Raji (cell line): Measurements from ENCODE around the gene PLD1.

ENCODE experiments used
- POLR2A ChIP-seq: IDR thresholded peaks from 2 replicates; pipeline ENCODE4 v1.6.1; 2011; ENCODE audit warnings: low read depth, low read length, control low read depth; ENCODE audit not compliant: insufficient read depth

PLD1 gene

DNA sequence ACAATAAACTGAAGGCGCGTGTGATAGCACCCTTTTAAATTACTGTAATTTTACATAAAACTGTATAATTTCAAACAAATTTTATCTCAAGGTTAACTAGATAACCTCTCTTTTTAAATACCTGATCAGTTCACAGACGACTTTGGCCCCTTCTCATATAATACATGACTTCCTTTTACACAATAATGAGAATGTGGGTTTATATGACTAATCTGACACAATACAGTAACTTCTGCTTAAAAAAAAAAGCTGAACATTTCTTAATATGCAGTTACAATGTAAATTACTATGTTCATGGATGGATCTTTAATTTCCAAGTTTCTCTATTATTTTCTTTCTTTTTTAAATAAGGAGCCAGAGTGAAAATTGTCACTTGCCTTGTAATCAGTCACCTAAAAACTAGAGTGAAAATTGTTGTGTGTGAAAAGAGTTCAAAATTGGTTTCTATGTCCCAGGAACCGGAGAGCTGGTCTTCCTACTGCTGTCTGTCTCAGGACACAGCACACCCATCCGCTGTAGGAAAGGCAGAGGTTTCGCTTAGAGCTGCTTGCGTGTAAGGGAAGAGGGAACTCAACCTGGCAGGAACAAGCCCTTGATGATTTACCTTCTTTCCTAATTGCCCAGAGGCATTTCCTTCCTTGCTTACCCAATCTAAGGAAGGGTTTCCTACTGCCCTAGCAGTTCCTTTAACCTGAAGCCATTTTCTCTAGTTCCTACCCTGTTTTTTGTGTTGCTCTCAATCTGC, 33.3 kb downstream of the PLD1 start:
- TF ChIP-seq POLR2A = no peak

DNA sequence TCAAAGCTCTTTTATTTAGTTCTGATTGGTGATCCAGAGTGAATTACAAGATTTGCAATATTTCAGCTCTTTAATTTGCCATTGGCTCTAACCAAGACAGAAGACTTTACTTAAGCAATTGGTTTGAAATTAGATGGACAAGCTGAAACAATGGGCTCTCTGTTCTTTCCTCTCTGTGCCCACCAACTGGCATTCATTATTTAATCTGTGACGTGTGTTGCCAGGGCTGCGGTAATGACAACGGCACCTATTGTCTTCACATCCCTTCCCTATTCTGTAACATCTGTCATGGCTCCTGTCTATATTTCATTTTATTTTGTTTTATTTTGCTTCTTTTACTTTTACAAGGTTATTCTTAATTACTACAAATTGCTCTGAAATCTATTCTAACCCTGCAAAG, 33.9 kb downstream of the PLD1 start:
- TF ChIP-seq POLR2A = no peak

DNA sequence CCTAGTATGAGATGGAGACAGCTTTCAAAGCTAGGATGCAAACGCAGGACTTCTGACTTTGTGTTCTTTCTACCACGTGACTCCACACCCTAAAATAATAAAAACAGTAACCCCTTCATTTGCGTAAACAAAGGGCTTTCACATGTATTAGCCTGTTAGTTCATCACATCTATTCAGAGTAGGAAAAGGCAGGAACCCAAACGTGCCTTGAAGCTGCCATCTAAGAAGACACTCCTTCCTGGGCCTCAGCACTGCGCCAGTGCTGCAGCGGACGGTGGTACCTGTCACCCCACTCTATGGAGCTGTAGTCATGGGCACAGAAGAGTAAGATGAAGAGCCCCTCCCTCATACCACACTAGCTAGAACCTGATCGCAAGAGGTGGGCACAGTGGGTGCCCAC, 34.3 kb downstream of the PLD1 start:
- TF ChIP-seq POLR2A = no peak

DNA sequence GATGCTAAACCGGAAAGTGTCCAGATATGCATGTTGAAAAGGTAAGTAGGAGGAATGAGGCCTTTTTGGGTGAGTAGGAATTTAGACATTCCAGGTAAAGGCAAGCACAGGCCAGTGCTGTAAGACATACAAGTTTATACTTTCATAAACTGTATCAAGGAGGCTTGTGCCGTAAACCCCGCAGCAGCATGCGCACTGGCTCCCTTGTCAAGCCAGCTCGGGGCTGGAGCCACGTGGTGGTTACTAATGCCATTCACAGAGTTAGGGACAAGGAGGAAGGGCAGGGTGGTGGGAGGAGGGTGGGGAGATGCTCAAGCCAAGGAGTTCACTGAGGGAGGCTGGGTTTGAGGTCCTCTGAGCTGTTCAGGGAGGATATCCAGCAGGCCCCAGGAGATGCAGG, 35.8 kb downstream of the PLD1 start:
- no peak for TF ChIP-seq POLR2A

DNA sequence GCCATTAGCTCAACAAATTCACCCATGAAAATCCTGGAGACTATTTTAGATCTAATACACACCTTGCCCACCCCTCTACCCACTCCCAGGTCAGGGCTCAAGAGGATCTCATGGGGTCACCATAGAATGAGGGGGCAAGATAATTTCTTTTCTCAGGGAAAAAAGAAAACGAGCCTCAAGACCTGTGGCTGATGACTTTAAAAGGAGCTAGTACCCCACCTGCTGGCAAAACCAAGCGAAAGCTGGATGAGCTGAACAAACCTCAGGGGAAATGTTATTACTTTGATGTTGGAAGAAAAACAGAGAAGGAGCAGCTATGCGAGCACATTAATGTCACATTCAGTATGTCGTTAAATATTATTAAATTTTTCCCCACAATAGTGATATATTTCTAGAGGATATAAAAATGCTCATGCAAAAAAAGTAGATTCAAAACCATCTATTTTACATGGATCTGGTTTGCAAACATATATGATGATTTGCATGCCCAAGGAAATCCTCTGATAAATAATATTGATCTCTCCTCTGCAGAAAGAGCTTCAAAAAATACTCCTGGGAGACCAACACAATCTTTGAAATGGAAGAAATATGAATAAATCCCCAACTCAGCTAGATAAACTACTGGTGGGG, 37.7 kb downstream of the PLD1 start:
- no peak for TF ChIP-seq POLR2A

DNA sequence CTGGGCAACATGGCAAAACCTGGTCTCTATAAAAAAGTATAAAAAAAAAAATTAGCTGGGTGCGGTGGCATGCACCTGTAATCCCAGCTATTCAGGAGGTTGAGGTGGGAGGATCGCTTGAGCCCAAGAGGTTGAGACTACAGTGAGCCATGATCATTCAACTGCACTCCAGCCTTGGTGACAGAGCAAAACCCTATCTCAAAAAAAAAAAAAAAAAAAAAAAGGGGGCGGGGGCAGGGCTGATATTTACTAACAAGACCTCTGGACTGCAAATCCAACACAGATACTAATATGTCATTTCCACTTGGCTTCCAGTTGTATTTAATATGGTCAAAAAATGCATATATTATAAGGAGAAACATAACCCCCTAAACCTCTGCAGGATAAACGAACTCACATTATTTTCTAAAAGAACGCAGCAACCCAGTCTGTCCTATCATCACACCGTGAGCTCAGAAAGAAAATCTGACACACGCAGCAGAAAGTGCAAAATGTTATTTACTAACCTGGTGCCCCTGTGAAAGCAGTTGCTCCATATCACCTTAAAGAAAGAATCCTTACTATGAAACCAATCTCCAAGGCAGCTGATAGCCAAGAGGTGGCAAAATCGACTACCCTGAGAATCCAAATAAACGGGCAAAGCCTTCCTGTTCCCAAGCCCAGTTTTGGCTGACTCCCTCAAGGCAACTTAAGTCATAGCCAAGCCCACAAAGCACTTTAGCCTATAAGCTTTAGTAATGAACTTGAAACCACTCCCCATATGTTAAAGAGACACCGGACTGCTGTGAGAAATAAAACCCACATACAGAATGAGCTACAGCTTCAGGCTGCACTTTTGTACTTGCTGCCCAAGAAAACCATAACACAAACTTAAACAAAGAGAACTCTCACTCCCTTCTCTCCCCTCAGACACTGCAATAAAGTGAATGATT, 39.3 kb downstream of the PLD1 start:
- TF ChIP-seq POLR2A = no peak

DNA sequence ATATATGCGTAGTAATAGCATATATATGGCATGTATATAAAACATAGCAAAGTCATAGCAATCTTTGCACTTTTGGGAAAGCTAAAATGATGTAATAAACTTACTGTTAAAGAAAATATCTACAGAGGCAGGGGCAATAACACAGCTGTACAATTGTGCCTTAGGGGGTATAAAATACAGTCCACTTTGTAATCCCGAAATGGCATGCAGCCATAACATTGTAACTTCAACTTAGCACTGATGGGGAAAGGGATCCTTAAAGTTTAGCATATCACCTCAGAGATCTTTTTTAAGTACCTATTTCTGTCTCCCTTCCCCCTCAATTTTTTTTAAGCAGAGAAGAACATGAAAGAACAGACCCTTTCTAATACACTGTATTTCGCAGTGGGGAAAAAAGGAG, 40.8 kb downstream of the PLD1 start:
- TF ChIP-seq POLR2A = no peak

DNA sequence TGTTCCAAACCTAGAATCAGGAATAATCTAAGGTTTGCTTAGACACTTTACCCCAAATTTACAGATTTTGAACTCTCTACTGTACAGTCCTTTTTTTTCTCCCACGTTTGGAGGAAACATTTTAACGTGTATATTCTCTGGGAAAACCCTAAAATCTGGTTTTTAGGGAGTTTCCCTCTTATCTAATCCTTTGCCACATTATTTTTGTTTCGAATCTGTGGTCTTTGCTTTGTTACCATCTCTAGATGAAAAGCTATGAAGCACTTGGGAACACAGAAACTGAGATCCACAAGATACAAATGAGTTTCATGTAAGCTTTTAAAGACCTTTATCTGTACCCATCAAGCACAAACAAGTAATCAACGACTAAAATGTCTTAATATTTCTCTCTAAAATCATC, 41.3 kb downstream of the PLD1 start:
- no peak for TF ChIP-seq POLR2A

DNA sequence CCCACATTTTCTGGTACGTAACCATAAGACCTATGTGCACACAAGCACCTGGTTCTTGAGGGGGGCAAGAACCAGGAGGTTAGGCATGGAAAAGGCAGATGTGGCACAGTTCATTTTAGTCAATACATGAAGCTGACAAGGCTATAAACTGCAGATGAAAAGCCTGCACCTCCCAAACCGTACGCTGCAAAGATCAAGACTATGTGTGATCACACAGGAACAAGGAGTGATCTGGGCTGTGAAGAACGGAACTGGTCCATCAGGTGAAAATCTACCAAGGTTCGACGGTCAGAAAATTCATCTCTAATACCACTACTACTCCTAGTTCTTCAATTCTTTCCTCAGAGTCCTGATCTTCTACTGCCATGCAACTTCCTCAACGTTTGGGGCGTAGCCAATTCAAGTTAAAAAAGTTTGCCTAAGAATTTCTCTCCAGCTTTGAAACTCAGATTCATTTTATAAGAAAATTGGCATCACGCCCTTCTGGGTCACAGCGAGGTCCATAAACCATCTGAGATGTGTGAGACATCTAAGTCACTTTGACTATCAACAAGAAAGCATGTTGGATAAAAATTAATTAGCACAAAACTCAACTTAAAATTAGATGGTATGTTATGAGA, 41.9 kb downstream of the PLD1 start:
- no peak for TF ChIP-seq POLR2A

DNA sequence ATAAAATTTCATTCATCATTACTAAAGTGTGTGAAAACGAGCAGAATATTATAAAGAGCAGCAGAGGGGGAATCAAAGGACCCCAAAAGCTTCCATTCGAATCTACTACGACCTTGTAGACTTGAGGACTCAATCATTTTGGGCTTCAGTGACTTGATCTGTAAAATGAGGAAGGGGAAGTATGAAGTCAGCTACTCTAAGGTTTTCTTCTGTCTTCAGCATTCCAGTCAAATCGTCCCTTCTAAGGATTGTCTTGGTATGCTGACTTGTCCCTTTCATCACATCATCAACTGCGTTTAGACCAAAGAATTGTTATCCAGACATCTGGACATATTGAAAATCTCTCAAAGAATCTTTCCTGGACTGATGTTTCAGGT, 44.8 kb downstream of the PLD1 start:
- TF ChIP-seq POLR2A = no peak

DNA sequence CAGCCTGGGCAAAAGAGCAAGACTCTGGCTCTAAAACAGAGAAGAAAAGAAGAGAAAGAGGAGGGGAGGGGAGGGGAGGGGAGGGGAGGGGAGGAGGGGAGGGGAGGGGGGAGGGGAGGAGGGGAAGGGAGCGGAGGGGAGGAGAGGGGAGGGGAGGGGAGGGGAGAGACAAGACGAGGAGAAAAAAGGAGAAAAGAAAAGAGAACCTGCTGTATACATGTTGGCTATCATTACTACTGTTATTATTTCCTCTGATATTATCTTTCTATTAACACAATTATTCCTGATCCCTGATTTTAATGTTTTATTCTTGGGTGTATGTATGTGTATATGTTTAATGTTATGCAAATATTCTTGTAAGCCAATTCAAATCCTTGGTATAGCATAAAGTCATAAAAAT, 46.9 kb downstream of the PLD1 start:
- no peak for TF ChIP-seq POLR2A

DNA sequence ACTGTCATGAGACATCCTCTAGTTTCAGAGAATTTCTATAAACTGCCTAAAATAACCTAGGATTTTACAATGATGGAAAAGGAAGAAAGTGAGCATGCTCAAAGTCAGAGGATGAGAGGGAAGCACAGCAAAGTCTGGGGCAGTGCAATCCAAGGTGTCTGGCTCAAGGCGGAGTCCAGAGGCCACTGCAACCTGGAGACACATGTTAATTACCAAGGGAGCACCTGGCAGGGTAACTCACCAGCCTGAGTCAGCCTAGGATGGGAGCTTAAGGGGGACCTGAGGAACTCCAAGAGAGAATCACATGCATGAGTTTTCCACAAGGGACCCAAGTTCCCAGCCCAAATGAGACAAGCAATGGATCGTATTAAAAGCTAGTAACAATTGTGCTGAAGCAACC, 49.8 kb downstream of the PLD1 start:
- no peak for TF ChIP-seq POLR2A

DNA sequence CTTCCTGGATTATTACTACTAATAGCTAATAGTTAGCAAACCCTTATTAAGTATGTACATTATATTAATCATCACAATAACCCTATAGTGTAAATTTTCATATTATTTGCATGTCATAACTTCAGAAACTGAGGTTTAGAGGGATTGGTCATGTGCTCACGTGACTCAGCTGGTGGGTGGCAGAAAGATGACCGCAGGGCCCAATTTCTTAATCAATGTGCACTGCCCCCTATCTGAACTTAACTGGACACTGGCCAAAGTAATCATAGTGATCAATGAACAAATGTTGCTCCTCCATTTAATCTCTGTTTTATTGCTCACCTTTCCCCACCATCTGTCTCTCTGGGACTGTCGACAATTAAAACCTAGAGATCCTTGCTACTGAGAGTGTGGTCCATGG, 52.2 kb downstream of the PLD1 start:
- no peak for TF ChIP-seq POLR2A

DNA sequence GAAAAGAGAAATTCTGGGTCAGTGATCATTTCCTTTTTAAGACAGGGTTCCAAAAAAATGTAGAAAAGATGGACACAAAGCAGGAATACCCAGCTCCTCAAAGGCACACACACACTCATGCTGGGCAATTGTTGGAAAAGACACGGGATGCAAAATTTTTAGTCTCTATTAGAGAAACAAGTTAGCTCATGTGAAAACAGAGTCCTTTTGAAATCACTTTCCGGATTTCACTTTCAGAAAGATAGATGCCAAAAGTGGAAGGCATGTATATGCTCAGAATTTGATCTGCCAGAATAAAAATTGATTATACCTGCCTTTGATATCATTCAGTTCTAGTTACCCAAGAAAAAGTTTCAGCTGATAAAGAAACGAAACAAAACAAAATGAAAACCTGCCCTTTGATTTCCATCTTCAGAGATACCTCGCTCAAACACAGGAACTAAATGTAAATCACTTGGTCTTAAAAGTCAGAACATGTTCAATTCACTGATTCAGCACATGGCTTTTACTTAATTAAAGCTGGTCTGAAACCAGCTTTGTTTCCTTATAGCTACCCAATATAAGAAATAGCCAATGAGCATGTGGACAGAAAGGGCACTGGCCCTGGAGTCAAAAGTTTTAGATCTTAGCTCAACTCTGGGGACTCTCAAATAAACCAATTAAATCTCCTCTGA, 52.8 kb downstream of the PLD1 start:
- TF ChIP-seq POLR2A = no peak

DNA sequence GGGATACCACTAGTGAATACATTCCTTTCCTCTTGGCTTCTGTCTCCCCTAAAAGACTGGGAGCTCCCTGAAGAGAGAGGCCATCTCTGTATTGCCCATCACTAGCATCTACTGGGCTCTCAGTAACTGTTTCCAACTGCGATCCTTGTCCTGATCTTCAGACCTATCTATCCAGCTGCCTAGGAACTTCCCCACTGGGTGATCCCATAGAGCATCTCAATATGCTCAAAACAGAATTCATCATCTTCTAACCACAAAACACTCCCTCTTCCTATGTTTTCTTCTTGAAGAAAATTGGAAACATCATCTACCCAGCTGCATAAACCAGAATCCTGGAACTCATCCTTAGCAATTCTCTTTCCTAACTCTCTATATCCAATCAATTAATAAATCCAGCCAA, 54.6 kb downstream of the PLD1 start:
- TF ChIP-seq POLR2A = no peak
